Amniotic stem cell (primary cell): ENCODE measurements around the gene AQP1.

Experiments used
- DNase-seq: peaks from one replicate; lab custom pipeline; 2025; lab: John Stamatoyannopoulos, UW

The AQP1 gene

DNA sequence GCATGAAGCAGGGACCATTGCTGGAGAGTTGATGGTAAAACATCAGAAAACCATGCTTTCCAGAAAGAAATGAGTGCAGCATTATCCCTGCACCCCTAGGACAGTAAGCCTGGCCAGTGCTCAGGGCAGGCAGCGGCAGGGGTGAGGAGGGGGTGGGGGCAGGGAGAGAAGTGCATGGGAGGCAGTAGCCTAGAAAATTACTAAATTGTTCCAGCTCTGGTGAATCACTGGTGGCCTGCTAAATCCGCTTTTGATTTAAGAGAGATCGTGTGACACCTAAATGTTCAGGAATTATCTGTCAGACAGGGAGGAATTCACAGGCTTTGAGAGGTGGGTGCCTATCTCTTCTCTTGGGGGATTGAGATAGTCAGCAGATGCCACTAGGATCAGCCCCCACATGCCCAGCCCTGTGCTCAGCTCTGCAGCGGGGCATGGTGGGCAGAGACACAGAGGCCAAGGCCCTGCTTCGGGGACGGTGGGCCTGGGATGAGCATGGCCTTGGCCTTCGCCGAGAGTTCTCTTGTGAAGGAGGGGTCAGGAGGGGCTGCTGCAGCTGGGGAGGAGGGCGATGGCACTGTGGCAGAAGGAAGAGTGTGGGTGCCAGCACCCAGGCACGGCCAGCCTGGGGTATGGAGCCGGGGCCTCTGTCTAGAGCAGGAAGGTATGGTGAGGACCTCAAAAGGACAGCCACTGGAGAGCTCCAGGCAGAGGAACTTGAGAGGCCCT is 5.0 kb upstream of the AQP1 start:
- peak; percentile 19 for DNase-seq

DNA sequence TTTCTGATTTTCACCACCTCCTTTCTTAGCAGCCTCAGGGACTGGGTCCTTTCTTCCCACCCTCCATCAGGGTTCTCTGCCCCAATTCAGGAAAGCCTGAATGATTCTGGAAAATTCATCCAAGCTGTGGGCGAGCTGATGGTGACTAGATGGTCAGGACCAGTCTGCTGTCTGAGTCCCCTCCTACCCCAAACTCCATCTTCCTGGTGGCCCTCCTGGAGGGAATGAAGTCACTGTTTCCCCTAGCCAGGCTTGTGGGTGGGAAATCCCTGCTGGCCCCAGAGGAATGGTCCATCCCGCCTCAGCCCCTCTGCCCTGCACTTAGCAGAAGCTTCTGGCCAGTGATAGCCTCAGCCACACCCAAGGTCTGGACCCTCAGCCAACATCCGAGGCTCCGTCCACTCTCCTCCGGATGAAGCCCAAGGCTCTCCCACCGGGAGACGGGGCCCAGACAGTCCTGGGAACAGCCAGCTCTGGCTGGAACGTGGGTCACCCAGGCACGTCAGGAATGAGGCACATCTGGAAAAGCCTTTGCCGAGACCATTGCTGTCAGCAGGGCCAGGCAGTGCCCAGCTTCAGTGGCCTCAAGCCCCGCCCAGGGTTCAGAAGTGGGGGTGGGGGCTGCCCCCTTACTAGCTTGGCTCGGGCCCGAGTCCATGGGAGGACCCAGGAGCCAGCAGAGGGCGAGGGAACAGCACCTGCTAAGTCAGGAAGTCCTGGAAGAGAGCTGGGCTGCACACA is 4.0 kb upstream of the AQP1 start:
- DNase-seq, result no peak

DNA sequence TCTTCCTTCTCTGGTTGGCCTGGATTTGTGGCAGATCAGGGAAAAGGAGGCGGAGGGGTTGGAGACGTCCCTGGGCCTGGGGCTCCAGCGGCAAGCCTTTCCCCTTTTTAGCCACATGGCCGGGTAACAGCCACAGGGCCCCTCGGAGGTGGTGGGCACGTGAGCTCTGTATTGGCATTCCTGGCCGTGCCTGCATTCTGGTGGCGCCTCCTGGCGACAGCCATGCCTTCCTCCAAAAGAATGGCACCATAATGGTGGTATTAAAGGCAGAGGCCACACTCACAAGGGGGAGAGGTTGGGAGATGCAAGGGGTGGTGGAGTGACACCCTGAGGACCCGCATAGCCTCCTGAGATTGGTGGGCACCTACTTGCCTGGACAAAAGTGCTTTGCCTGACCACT is 3.0 kb upstream of the AQP1 start:
- no peak for DNase-seq

DNA sequence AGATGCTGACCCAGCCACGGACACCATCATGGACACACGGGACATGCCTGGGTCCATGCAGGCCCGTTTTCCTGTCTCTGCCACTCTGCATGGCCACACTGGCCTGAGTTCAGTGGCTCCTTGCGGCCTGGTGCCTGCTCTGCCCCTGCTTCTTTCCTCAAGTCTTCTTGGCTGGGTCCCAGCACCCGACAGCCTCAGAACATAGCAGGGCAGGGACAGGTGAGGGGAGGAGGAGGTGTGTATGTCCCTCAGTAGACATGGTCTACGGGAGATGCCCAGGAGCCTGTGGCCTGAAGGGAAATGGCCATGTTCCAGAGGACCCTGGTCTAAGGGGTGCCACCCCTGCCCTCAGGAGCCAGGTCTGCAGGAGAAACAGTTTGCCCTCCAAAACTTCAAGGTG is 2.2 kb upstream of the AQP1 start:
- DNase-seq, result no peak

DNA sequence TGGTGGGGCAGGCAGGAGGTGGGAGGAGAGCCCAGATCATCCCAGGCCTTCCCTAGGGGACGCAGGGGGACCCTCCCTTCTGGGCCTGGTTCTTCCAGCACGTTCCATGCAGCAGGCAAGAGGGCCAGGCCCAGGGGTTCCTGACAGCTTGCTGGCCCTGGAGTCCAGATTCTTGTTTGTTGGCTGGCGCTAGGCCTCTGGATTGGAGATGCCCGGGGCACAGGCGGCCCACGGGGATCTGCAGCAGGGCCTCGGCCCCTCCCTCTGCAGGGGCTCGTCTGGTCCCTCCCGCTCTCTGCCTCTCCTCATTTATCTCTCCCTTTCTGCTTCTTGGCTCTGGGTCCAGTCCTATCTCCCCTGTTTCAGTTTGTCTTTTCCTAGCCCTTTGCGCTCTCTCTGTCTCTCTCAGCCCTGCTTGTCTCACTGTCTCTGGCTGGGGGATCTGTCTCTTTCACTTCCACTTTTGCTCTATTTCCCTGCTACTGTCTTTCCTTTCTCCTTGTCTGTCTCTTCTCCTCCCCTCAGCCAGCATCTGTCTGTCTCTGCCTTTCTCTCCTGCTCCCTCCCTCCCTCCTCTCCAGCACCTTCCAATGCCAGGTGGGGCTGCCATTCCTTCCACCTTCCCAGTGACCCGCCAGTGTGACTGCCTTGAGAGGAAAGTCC is 1.1 kb upstream of the AQP1 start:
- no peak for DNase-seq

DNA sequence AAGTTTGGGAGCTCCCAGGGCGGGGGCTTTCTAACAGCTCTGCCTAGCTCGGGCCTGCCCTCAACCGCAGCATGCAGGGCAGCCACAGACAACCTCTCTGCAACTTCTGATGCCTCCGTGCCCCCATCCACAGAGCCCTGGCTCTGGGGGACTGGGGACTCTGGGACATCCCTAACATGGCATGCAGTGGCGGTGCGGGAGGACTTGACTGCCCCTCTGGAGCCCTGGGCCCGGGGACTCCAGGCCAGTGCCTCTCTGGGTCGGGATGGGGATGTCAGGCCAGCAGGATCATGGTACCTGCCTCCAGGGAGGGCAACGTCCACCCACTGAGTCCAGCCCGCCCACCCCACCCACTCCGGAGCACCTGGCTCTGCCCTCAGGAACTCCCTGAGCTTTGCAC is 520 bp upstream of the AQP1 start:
- no peak for DNase-seq

DNA sequence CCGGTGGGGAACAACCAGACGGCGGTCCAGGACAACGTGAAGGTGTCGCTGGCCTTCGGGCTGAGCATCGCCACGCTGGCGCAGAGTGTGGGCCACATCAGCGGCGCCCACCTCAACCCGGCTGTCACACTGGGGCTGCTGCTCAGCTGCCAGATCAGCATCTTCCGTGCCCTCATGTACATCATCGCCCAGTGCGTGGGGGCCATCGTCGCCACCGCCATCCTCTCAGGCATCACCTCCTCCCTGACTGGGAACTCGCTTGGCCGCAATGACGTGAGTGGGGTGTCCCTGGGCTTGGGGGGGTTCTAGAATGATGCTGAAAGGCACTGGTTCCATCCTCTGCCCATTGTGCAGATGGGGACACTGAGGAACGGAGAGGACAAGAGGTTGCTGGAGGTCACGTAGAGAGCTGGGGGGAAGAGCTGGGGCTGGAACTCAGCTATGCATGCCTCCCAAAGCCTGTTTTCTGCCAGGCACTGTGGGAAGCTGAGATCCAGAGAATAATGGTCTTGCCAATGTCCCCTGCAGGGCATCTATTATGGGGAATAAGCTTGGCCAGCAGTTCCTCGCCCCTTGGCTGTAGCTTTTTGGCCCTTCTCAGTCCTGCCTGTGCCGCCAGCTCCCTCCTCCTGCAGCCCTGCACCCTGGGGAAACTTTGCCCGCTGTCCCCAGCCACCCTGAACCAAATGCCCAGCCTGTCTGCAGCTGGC is 523 bp downstream of the AQP1 start:
- no peak for DNase-seq

DNA sequence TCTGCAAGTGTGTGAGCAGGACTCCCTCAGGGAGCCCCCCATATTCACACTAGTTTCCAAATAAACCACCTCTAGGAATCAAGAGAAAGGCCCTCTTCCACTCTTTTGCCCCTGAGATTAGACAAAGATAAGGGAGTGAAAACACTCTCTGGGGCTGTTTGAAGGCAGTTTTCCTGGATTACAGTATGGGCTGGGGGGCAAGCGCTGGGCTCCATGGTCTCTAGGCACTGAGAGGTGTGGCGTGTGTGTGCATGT is 1.0 kb downstream of the AQP1 start:
- DNase-seq, result no peak

DNA sequence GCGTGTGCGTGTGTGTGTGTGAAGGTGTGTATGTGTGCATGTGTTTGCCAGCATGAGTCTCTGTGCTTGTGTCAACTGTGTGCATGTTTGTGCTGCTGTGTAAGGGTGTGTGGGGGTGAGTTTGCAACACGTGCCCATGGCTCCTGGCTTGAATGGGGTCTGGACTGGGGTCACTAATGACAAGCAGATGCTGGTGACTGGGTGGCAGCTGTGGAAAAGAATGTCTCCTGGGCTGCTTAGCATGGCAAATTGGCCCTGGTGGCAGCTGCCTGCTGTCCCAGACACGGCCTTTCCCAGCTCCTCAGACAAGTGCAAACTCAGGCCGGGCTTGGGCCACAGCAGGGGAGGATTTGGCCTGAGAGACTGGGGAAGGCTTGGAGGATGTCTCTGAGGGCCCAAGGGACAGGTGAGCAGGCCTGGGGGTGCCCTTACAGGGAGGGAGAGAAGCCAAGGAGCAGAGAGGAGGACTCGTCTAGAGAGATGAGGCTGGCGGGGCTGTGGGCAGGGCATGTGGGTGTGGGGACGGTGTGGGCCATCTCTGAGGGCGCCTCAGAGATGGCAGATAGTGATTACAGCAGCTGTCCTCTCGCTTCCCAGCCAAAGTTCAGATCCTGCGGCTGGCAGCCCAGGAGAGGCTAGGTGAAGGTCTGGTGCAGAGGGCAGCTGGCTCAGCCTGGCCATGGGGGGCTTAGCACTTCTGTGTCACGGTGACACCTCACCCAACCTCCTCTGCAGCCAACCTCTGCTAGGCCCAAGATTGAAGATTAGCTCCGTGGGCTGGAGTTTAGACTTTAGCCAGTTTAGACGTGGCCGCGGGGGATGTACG is 1.5 kb downstream of the AQP1 start:
- no peak for DNase-seq

DNA sequence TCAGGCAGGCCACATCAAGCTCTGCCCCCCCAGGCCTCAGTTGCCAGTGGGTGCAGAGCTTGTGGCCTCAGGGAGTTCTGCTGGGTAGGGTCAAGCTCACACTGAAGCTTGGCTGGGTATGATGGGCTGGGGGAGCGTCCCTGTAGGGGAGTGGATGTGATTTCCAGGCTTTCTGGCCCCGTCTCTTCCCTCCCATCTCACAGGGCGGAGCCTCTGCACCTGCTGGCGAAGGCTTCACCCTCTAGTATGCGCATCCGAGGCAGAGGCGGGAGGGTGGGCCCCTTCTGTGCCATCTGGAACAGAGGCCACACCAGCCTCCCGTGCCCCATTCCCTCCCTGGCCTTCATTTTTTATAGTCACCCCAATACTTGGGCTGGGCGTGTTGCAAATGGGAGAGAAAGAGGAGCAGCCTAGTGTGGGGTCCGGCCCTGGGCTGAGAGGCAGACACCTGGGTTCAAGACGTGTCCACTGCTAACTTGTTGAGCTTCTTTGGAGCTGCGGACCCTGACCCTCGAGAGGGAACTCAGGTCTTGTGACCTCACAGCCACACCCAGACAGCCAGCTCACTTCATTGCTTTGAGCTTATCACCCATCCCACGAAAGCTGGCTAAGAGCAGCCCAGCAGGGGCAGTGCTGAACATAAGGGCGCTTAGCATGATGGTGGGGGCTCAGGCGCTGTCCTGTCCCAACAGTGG is 2.3 kb downstream of the AQP1 start:
- no peak for DNase-seq

DNA sequence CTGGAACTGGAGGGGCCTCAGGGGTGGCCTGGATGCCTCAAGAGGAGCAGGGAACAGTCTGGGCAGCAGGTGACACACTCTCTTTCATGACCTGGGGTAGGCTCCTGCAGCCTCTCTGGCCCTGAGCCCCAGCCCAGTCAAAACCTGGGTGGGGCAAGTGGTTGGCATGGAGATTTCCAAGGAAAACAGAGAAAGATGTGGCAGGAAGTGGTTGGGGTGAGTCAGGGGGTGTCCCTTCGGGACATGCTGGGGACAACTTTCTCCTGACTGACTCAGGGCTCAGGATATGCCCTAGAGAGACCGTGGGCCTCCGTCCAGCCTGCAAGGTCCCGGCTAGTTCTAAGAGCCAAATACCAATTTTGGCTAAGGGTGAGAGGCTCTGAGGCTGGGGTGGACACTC is 2.9 kb downstream of the AQP1 start:
- peak; percentile 26 for DNase-seq

DNA sequence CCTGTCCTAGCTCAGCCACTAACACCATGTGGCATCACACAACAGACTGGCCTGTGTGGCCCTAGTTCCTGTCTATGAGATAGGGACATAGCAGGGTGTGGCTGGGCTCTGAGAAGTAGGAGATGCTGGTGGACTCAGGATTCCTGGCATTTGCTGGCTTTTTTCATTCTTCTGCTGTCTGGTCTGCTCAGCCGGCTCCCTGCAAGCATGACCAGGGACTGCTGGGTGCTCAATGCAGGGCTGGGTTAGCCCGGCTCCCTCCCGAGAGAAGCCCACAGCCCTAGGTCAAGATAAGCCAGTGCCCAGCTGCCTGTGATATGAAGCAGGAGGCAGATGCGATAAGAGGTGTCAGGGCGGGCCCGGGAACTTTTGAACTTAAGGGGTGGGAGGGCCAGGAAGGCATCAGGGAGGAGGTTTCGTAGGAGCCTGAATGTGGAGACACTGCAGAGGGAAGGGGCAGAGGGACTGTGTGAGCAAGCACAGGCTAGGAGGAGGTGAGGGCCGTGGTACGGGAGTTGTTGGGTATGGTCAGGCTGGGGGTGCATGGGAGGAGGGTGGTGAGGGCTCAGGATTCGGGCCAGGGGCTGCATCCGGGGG is 3.5 kb downstream of the AQP1 start:
- no peak for DNase-seq

DNA sequence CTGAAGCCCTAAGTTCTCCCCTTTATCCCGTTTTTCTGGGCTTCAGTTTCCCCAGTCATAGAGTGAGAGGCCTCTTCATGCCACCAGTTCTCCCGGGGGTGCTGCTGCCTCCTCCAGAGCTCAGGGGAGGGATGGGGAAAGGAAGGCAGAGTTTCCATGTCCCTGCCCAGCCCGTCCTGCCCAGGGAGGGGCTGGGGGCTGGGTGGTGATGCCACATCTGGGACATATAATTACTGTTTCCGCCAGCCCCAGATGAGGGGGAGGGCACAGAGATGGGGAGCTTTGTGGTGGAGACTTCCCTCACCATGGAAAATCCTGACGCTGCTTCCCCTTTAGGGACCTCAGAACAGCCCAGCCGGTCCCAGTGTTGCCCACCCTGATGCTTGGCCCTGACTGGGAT is 4.1 kb downstream of the AQP1 start:
- no peak for DNase-seq

DNA sequence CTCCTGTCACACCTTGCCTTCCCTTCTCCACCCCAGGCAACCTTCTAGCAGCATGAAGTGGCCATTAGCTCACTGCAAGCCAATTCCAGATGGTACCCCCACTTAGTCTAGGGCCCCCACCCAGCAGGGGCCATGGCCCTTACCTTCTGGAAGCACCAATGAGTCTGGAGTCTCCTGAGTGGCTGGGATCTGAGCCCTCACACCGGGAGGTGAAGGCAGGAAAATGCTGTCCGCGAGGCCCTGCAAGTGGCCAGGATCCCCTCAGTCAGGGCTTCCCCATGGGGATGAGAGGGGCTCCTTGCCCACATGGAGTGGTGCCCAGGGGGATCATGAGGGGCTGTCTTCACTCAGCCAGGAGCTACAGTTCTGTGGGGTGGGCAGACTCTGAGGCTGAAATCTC is 4.6 kb downstream of the AQP1 start:
- no peak for DNase-seq

DNA sequence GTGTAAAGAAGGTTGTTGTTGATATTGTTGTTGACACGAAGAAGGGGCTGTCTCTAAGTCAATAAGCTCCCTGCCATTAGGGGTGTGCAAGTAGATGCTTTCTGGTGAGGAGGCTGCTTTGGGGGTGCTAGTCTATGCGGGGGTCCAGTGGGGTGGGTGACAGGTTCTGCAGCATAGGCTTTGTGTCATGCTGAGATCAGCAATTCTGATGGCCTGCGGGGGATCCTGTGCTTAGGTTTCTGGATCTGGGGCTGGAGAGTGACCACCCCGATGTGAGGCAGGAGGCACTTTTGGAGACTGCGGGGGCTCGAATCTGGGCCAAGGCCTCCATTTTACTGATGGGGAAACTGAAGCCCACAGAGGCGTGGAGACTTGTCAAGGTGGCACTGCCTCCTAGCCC is 5.1 kb downstream of the AQP1 start:
- no peak for DNase-seq

DNA sequence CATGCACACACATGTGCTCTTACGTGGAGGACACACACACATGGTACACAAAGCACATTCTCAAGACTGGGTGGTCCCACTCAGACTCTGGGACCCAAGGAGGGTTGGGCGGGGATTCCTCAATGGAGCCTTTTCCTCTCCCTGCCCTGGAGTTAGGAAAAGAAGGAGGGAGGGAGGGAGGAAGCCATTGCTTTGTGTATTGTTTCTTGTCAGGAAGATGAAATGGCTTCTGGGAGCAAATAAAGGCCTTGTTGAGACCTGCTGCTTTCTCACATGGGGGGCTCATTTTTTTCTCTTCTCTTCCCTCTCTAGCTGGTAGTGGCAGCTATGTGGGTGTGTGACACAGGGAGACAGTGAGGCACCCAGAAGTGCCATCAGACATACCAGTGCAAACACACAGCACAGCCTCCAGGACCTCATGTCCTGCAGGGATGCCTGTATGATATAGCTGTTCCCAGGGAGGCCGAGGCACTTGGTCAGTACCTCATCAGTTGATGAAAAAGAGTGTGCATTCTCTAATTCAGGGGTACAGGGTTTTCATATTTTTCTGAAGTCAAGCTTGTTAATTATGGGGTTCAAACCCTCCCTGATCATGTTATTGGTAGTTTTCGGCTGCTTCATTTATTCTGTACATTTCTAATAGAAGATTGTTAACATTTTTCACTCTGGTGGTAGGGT is 5.7 kb downstream of the AQP1 start:
- no peak for DNase-seq

DNA sequence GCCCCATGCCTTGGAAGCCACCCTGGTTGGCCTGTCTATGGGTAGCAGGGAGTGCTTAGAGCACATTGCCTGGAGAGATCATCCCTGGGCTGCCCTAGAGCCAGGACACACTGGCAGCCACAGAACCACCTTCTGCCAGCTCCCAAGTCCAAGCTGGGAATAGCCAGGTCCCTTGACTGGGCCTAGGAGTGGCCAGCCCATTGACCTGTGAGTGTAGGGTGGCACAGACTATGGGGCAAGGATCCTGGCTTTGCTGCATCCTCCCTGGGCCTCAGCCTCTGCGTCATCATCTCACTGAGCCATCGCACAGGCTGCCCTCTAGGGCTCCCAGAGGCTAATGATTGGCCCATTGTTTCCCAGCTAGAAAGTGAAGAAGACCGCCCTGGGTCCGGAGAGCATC is 7.0 kb downstream of the AQP1 start:
- DNase-seq, result no peak

DNA sequence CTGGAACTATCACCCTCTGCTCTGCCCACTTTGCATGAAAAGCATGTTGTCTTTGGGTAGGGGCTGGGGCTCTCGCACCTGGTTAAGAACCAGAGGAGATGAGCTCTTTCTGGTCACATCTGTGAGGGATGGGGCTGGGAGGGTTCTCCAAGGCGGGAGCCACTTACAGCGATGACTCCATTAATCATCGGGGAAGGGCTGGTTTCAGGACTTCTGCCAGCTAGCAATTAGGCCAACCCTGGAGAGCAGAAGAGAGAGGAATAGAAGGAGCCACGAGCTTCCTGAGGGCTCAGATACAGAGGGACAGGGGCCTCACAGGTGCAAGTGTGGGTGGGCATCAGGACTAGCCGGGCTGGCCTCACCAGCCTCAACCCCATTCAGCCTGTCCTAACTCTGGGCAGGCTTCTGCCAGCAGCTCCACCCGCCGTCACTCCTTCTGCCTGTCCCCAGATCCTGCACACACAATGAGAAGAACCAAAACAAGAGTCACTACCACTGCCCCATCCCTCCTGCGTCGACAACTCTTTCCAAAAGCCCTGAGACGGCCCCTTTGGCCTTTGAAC is 8.4 kb downstream of the AQP1 start:
- DNase-seq, result no peak

DNA sequence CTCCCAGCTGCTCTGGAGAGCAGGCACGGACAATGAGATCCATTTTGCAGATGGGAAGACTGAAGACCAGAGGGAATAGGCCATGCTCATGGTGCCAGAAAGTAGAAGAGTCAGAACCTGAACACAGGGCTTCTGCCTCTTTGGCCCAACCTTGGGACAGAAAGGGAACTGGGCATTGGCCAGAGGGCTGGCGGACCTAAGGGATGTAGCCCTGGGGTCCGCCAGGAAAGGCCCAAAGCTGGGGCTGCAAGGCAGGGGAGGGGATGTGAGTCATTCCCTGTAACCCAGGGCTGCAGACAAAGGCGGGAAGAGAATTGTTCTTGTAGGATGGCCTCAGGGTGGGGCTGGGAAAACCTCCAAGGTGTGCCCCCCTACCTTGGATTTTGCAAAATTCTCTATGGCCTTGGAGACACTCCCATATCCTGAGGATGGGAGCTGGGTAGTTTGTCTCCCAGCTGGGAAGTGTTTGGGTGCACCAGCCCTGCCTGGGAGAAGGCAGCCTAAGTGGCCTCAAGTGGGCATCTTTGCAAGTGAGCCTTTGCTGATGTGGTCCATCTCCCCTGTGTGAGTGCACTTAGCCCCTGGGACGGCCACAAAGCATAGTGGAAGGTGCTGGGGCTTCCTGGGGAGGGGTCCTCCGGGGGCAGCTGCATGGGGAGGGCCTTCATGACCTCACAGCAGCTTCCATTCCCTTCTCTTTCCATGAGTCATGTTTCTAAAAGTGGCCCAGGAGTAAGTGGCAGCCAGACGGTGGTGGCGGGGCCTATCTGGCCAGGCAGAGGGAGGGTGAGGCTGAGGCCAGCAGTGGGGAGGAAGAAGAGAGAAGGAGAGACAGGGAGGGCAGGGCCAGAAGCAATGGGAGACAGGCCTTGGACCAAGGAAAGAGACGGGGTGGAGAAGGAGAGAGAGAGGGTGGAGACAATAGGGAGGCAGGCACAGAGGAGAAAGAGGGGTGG is 9.2 kb downstream of the AQP1 start:
- no peak for DNase-seq
